GM23338 (cell line): ENCODE results near the gene MTCL1. TPM values are rescaled to one million over a fixed set of nuclear protein-coding genes. Genes with fewer than 3 reads are reported as not detected.

Experiments used
- ATAC-seq: fragments of 200-7000 bp; cut with Tn5 transposase; 3 replicates; pipeline ENCODE4 v1.9.1; 2020
- DNase-seq: peaks from one replicate; pipeline ENCODE4 v3.0.0-alpha.2; 2015; ENCODE audit warnings: low spot score
- H2AFZ ChIP-seq: fragments of 200-600 bp; sonication (generic); 2 replicates; pipeline ENCODE4 v1.8.0; 2016; ENCODE audit warnings: antibody characterized with exemption, mild to moderate bottlenecking, moderate library complexity
- H3F3A ChIP-seq: fragments of 200-600 bp; sonication (generic); replicated peaks from 2 replicates; pipeline ENCODE4 v1.8.0; 2017; ENCODE audit warnings: antibody characterized with exemption, mixed run types, low read depth
- H3K27ac ChIP-seq: fragments of 200-600 bp; sonication (generic); 2 replicates; pipeline ENCODE4 v1.6.1; 2016; ENCODE audit warnings: low read depth
- H3K27me3 ChIP-seq: fragments of 200-600 bp; sonication (generic); 2 replicates; pipeline ENCODE4 v1.8.0; 2016; ENCODE audit warnings: mild to moderate bottlenecking, mixed run types, moderate library complexity; ENCODE audit not compliant: insufficient read depth
- H3K36me3 ChIP-seq: fragments of 200-600 bp; sonication (generic); 2 replicates; pipeline ENCODE4 v1.8.0; 2016; ENCODE audit warnings: mild to moderate bottlenecking; ENCODE audit not compliant: insufficient read depth
- H3K4me1 ChIP-seq: fragments of 200-600 bp; sonication (generic); 2 replicates; pipeline ENCODE4 v1.8.0; 2016; ENCODE audit warnings: mild to moderate bottlenecking, moderate library complexity; ENCODE audit not compliant: insufficient read depth
- H3K4me2 ChIP-seq: fragments of 200-600 bp; sonication (generic); 2 replicates; pipeline ENCODE4 v1.7.1; 2017; ENCODE audit warnings: mixed run types
- H3K4me3 ChIP-seq: fragments of 200-600 bp; sonication (generic); 2 replicates; pipeline ENCODE4 v1.6.1; 2016; ENCODE audit warnings: mixed run types
- H3K79me2 ChIP-seq: fragments of 200-600 bp; sonication (generic); replicated peaks from 2 replicates; pipeline ENCODE4 v1.8.0; 2017; ENCODE audit warnings: mild to moderate bottlenecking; ENCODE audit not compliant: insufficient read depth
- H3K9me2 ChIP-seq: fragments of 200-600 bp; sonication (generic); 2 replicates; pipeline ENCODE4 v1.8.0; 2017; ENCODE audit not compliant: insufficient read depth
- H4K20me1 ChIP-seq: fragments of 200-600 bp; sonication (generic); replicated peaks from 2 replicates; pipeline ENCODE4 v1.8.0; 2017; ENCODE audit warnings: mild to moderate bottlenecking; ENCODE audit not compliant: insufficient read depth
- H3K27ac Mint-ChIP-seq: 2 replicates; pipeline ENCODE4 v1.8.0; 2020; ENCODE audit warnings: inconsistent platforms, mild to moderate bottlenecking, moderate library complexity, mixed read lengths
- H3K27me3 Mint-ChIP-seq: 3 replicates; pipeline ENCODE4 v1.8.0; 2022; ENCODE audit warnings: low read depth, mild to moderate bottlenecking, moderate library complexity, mixed read lengths, inconsistent platforms; ENCODE audit not compliant: insufficient read depth, poor library complexity
- H3K36me3 Mint-ChIP-seq: 3 replicates; pipeline ENCODE4 v1.8.0; 2021; ENCODE audit warnings: low read depth, mild to moderate bottlenecking, inconsistent platforms, moderate library complexity, mixed read lengths
- H3K4me1 Mint-ChIP-seq: 3 replicates; pipeline ENCODE4 v1.8.0; 2020; ENCODE audit warnings: mild to moderate bottlenecking, inconsistent platforms, mixed read lengths
- H3K4me3 Mint-ChIP-seq: 3 replicates; pipeline ENCODE4 v1.8.0; 2021; ENCODE audit warnings: moderate library complexity, mild to moderate bottlenecking, inconsistent platforms, mixed read lengths
- H3K9me3 Mint-ChIP-seq: 3 replicates; pipeline ENCODE4 v1.8.0; 2020; ENCODE audit warnings: moderate library complexity, mild to moderate bottlenecking, inconsistent platforms, mixed read lengths
- CREB1 ChIP-seq: fragments of 250-450 bp; sonication (Bioruptor Pico); IDR thresholded peaks from 2 replicates; pipeline ENCODE4 v1.5.0; 2020; ENCODE audit warnings: low read depth, mild to moderate bottlenecking, moderate library complexity
- CTCF ChIP-seq, 2 experiments: fragments of 200-600 bp in 1 of 2; sonication (generic) in 1 of 2; conservative IDR thresholded peaks; 2 replicates each; pipeline versions ENCODE4 v1.5.1 to v1.6.1; 2016 to 2017; ENCODE audit warnings: antibody characterized with exemption in 2 of 2, low read depth in 2 of 2, mild to moderate bottlenecking in 2 of 2, moderate library complexity in 1 of 2
- ETS1 ChIP-seq: IDR thresholded peaks from 2 replicates; pipeline ENCODE4 v1.6.1; 2016; ENCODE audit warnings: antibody characterized with exemption
- EZH2 ChIP-seq: fragments of 200-600 bp; sonication (generic); IDR thresholded peaks from one replicate; pipeline ENCODE4 v1.8.0; 2017; ENCODE audit warnings: antibody characterized with exemption, mild to moderate bottlenecking, low read depth; ENCODE audit not compliant: unreplicated experiment
- EZH2phosphoT487 ChIP-seq: fragments of 200-600 bp; sonication (generic); IDR thresholded peaks from one replicate; pipeline ENCODE4 v1.8.1; 2018; ENCODE audit warnings: antibody characterized with exemption; ENCODE audit not compliant: unreplicated experiment
- JUNB ChIP-seq: IDR thresholded peaks from one replicate; pipeline ENCODE4 v1.6.1; 2016; ENCODE audit warnings: antibody characterized with exemption; ENCODE audit not compliant: unreplicated experiment
- NANOG ChIP-seq: IDR thresholded peaks from 2 replicates; pipeline ENCODE4 v1.6.1; 2016; ENCODE audit warnings: antibody characterized with exemption, borderline replicate concordance
- POLR2AphosphoS5 ChIP-seq: IDR thresholded peaks from 2 replicates; pipeline ENCODE4 v1.6.1; 2016; ENCODE audit warnings: antibody characterized with exemption, low read depth
- REST ChIP-seq: IDR thresholded peaks from one replicate; pipeline ENCODE4 v1.6.1; 2018; ENCODE audit warnings: antibody characterized with exemption; ENCODE audit not compliant: unreplicated experiment
- STAT1 ChIP-seq: IDR thresholded peaks from one replicate; pipeline ENCODE4 v1.6.1; 2016; ENCODE audit warnings: antibody characterized with exemption; ENCODE audit not compliant: unreplicated experiment
- ZNF114 ChIP-seq: fragments of 250-450 bp; sonication (Bioruptor Pico); IDR thresholded peaks from 2 replicates; pipeline ENCODE4 v1.5.0; 2020; ENCODE audit warnings: mild to moderate bottlenecking, moderate library complexity
- ZNF331 ChIP-seq: fragments of 250-450 bp; sonication (Bioruptor Pico); IDR thresholded peaks from 2 replicates; pipeline ENCODE4 v1.5.0; 2020; ENCODE audit warnings: low read depth, mild to moderate bottlenecking, moderate library complexity
- ZNF462 ChIP-seq: fragments of 250-450 bp; sonication (Bioruptor Pico); IDR thresholded peaks from 2 replicates; pipeline ENCODE4 v1.5.0; 2020; ENCODE audit warnings: mild to moderate bottlenecking, moderate library complexity
- polyA plus RNA-seq: library from polyadenylated mRNA; unstranded; fragments of >200 nt; fragmentation: Nextera tagmentation; extraction: Ambion mirVana; gene quantifications from 2 replicates; pipeline ENCODE4 v1.2.1, GENCODE V29; 2016
- total RNA-seq: library from RNA; depleted of rRNA; stranded (reverse); fragments of >200 nt; shearing (Covaris generic); gene quantifications from 2 replicates; pipeline ENCODE4 v1.2.3, GENCODE V29; 2014

MTCL1 gene
- total and polyA plus RNA-seq, 2 experiments from 2014 or later = 14.4 to 45.0 TPM

- TF ChIP-seq REST (no peak), STAT1 (no peak)
These were observed 6.2 kb upstream of the MTCL1 start (continued) for GRCh38 chr18:8699126-8699525.

GRCh38 chr18:8699948-8700347, 5.4 kb upstream of the MTCL1 start:
- Mint-ChIP-seq H3K4me1 (peaks cover 16% of the 10 kb centered on the region), H3K36me3 (no peaks in the 10 kb centered on the region), H3K27me3 (peaks cover 20% of the 10 kb centered on the region), H3K9me3 (no peaks in the 10 kb centered on the region), H3K27ac (no peak overlapping the region), H3K4me3 (no peak overlapping the region)
- ATAC-seq = no peak
- no peak overlapping the region for H2AFZ ChIP-seq
- peaks cover 17% of the 10 kb centered on the region for H3K4me1 ChIP-seq
- H3K36me3 ChIP-seq = no peaks in the 10 kb centered on the region
- DNase-seq = no peak
- H3K27me3 ChIP-seq = peaks cover 18% of the 10 kb centered on the region
- H3K4me3 ChIP-seq = no peak overlapping the region
- H3K79me2 ChIP-seq = no peaks in the 10 kb centered on the region
- no peaks in the 10 kb centered on the region for H4K20me1 ChIP-seq
- H3F3A ChIP-seq = peaks cover 5% of the 10 kb centered on the region
- H3K27ac ChIP-seq = no peak overlapping the region
- no peaks in the 10 kb centered on the region for H3K9me2 ChIP-seq
- no peak overlapping the region for H3K4me2 ChIP-seq
- no peak for TF ChIP-seq CTCF (conservative IDR thresholded peaks at IDR 0.05; ENCODE audit: low read depth in 2 of 2)
- no peak for TF ChIP-seq NANOG
- TF ChIP-seq JUNB = no peak
- TF ChIP-seq POLR2AphosphoS5 = no peak
- TF ChIP-seq EZH2phosphoT487 = no peak
- no peak for TF ChIP-seq ZNF462 (CRISPR knock-in tag)
- no peak for TF ChIP-seq EZH2
- no peak for TF ChIP-seq ZNF114 (CRISPR knock-in tag)
- TF ChIP-seq ZNF331 (CRISPR knock-in tag) = no peak
- no peak for TF ChIP-seq STAT1
- no peak for TF ChIP-seq ETS1
- TF ChIP-seq CREB1 = no peak
